Measurements from ENCODE around the gene KY.
"Not testable (repeated sequence)": the region's sequence is repeated elsewhere in the genome, so short reads cannot be mapped to it uniquely, and the experiment has no call there.

The KY gene

DNA sequence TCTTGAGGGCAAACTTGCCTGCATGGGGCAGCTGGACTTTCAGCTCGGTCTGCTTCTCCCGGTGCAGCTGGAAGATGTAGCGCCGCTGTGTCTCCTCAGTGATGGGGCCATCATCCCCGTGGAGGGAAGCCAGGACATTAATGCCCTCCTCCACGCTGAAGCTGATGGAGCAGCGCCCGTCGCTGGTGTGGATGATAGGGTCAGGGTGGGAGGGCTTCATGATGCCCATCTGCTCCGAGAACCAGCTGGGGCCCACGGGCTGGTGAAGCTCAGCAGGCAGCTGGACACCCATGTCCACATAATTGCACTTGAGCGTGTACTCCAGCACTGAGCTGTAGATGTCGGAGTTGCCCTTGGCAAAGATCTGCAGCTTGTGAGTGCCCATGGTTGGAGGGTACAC is 46.9 kb downstream of the KY start:
- DNase-seq (ENCODE audit: low spot score) = no peak
- FAIRE-seq = no peak

DNA sequence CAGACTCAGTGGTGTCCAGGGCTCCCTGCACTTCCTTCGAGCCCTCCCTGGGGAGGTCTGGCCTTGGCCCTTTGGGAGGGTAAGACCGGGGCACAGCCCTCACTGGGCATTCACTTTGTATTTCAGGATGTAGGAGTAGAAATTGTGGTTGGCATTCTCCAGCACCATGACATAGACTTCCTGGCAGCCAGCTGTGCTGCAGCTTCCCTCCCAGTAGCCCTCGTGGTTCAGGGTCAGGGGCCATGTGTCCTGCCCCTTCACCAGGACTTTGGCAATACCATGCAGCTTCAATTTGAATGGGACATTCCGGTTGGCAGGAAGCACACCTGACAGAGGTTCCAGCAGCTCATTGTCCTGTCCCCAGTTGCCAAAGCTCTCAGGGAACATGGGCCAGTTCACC is 47.3 kb downstream of the KY start:
- FAIRE-seq (no peak), DNase-seq (ENCODE audit: low spot score) (no peak)

DNA sequence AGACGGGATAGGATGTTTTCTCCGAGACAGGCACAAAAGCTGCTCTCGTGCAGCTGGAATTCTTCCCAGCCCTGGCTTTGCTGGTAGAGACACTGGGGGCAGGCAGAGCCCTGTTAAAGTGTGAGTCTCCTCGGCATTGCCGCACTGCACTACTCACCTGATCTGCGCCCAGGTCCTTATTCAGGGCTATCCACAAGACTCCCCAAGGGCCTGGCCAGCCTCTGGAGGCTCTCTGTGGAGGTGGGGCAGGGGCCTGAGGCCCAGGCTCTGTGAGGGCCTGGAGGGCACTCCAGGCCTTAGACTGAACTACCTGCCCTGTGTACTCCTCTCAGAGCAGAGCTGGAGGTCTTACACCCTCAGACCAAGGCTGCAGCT is 48.4 kb downstream of the KY start:
- FAIRE-seq (no peak), DNase-seq (ENCODE audit: low spot score) (no peak)

DNA sequence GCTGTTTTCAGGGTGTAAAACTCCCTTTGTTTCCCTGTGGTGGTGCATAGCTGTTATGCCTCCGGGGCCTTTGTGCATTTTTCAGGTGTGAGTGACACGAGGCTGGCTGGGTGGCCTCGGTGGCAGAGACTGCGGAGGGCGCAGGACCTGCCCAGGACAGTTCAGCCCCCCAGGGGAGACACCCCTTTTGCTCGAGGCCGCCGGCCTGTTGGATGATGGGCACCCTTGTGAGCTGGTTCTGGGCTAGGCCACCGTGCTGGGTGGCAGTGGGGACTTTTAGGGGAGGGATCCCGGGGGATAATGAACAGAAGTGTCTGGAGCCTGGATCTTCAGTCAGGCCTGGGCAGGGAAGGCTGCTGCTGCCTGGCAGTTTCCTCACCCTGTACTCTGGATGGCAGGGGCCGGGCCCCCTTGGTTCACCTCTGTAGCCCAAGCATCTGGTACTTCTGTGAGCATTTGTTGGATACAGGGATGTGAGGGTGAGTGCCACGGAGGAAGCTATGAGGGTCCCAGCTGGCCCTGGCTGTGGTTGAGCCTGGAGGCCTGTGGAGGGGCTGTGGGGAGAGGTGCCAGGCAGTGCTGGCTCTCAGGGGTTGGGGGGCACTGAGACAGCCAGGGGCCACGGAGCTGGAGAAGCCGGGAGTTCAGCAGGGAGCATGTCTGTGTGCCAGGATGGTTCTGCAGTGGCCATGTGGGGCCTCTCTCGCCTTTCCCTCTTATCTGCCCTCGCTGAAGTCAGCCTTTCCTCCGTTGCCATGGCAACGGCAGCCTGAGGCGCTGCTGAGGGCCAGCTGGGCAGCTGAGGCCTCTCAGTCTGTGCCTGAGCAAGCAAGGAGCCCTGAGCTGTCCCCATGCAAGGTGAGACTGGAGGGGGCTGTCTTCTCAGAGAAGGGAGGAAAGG is 49.0 kb downstream of the KY start:
- DNase-seq (ENCODE audit: low spot score) (peak; percentile 18), FAIRE-seq (no peak)

DNA sequence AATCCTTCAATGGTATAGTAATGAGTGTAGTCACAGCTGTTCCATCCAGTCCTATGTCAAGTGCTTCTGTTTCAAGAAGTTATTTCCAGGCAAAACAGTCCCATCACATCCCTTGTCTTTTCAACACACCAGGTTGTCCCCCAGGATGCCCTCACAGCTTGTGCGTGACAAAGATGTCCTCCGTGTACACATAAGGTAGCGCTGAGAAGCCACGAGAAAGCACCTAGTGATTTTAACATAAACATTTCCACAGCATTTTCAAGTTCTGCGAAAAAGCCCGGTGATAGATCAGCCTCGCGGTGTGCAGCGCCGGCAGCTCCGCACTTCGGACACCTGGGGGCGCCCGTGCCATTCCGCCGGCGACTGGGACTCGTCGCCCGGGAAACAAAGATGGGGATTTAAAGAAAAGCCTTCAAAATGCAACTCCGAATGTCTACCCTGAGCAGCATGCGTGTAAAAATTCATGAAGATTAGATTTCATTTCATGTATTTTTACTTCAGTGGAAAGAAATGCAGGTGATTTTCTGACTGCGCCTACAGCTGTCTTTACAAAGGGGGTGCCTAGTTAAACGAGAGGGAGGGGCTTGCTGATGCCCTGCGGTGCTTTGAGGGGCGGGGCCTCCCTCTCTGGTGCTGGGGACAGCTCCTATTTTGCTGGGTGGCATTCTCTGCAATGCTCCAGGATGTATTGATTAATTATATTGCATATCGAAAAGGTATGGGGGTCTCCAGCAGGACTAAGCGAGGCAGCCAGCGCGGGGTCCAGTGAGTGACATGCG is 49.9 kb downstream of the KY start:
- DNase-seq (ENCODE audit: low spot score) (peak; percentile 79), FAIRE-seq (no peak)

DNA sequence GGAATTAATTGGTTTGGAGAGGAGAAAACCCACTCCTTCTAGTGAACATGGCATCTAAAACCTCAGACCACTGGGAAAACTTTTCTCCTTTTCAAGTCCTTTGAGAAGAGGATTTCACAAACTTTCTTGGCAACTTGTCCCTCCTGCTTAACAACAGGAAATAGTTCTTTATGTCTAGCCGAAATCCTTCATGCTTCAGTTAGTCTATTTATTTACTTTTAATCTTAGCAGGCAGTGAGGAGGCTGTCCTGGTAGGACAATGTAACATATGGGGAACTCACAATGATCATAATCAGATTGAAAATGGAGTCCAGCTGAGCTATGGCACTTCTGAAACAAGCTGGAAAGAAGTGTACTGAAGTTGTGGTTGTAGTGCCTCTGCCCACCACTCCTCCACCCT is 50.6 kb downstream of the KY start:
- no peak for DNase-seq (ENCODE audit: low spot score)
- no peak for FAIRE-seq

DNA sequence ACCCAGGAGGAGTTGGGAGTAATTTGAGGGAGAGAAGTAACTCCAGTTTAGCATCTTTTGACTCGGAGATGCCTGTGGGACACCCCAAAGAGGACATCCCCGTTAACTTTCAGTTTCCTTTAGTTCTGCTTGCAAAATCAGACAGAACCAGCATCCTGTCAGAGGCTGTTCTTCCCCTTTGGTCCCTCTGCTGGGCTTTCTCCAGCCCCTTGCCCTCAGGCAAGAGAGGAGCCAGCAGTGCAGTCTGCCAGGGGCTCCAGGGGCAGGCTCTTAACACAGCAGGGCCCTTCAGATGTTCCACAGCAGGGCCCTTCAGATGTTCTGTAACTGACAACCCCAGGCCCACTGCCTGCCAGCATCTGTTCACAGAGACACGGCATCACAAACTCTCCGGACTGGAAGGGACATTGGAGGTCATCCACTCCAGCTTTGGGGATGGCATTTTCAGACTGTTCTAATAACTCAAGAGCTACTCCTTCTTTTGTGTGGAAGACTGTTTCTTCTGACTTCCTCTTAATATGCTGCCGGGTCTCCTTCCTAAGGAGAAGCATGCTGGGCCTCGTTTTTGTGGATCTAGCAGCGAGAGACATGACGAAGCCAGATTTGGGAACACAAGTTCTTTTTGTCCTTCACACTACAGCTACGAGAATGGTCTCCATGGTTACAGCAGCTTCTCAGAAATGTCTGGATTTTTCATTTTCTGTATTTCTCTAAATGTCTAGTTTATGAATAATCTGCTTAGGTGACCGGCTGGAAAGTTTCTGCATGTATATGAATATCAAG is 51.9 kb downstream of the KY start:
- DNase-seq (ENCODE audit: low spot score) (no peak), FAIRE-seq (no peak)

DNA sequence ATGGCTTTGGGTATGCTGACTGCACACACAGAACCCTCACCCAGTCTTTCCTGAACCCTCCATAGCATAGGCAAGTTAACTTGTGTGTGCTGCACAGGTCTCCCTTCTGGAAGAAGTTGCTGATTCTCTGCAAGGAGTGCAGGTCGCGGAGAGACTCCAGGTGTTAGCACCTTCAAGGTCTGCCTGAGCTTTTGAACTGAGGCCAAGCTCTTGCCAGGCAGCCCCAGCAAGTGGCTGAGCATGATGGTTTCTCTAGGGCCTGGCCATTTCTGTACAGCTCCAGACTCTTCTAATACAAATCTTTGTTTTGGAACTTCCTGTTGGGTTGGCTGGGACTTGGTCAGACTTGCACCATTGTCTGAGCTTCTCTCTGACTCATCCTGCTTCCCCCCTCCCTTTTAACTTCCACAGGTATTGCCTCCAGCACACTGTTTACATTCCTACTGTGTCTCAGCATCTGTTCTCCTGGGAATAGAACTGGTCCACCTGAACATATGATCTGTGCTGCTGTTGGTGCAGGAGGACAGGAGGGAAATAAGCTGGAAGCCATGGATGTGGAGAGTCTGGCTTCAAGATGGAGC is 53.3 kb downstream of the KY start:
- FAIRE-seq = no peak
- peak; percentile 65 for DNase-seq (ENCODE audit: low spot score)

DNA sequence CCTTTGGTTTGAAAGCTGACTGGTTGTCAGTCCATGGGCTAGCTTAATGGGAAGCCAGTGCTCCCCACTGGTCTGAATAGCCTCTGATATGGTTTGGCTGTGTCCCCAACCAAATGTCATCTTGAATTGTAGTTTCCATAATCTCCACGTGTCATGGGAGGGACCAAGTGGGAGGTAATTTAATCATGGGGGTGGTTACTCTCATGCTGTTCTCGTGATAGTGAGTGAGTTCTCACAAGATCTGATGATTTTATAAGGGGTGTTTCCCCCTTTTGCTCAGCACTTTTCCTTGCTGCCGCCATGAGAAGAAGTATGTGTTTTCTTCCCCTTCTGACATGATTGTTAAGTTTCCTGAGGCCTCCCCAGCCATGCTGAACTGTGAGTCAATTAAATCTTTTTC is 55.8 kb downstream of the KY start:
- DNase-seq (ENCODE audit: low spot score); FAIRE-seq: not testable (repeated sequence)

DNA sequence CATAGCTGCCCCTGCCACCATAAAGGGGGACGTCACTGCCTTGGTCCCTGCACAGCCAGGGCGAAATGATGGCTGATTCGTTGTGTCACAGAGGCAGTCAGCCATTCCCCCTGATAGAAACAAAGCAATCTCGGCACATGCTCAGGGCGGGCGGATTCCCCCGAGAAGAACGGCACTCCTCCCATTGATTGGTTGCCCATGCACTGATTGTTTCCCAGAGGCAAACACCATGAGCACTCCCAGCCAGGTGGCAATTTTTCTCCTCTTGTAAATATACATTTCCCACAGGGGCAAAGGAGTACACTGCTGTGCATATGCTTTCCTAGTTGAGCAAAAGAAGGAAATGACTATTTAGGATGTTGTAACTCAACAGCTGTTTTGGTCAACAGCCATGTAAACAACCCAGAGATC is 56.5 kb downstream of the KY start:
- FAIRE-seq (no peak), DNase-seq (ENCODE audit: low spot score) (no peak)

DNA sequence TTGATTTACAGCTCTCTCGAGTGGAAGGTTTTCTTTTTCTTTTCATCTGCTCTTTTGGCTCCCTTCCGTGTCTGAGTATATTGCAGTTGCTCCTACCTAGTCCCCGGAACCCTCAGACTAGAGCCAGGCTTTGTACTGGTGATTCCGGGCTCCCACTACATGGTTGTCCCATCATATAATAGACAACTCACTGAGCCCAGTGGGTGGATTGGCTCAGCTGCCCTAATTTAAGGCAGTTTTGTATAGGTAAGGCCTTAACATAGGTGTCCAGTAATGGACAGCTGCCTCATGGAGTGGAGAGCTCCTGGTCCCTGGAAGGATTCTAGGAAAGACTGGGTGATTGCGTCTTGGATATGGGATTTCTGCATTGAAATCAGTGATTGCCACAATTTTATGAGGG is 58.0 kb downstream of the KY start:
- DNase-seq (ENCODE audit: low spot score) = no peak
- no peak for FAIRE-seq

DNA sequence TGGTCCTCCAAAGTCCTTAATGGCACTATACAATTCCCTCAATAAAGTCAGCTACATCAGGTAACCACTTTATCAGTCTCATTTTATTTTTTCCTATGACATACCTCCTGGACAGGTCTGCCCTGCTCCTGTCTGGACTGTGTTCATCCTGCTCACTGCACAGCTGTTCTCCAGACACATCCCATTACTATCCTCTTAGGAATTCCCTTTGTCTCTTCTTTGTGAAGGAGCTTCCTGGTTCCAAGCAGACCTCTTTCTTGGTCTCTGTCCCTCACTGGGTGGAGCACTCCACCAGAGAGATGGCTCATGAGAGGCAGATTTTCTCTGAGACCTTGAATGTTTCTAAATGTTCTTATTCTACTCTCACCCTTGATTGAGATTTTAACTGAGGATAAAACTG is 60.1 kb downstream of the KY start:
- no peak for FAIRE-seq
- DNase-seq (ENCODE audit: low spot score) = no peak

DNA sequence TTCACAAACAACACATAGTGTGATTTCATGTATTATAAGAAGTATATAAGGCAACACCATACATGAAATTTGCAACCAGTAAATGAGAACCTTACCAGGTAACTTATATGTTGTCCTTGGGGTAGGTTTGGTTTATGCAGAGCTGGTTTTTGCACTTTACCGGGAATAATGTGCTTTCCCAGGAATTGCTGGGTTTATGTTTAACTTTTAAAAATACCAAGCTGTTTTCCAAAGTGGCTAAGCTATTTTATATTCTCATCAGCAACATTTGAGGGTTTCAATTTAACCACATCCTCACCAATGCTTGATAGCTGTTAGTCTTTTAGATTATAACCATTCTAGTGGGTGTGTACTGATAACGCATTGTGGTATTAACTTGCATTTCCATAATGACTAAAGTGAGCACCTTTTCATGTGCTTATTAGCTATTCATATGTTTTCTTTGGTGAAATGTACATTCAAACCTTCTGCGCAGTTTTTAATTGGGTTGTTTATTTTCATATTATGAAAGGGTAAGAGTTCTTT is 71.6 kb downstream of the KY start:
- DNase-seq (ENCODE audit: low spot score) = no peak
- no peak for FAIRE-seq

DNA sequence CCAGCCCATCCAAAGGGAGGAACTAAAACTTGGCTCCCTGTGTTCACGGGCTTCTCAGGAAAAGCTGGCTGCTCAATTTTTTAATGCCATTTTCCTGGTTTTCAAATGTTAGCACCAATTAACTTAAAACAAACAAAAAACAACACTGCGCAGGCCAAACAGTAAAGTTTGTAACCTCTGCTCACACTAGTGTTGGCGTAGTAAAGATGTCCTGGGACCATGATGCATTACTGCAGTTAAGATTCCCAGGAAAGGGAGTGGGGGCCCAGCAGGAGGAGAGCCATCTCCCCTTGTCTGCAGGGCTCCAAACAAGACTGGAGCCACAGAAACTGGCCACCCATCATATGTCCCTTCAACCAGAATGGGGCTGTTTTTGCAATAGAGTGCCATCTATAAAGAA is 74.0 kb downstream of the KY start:
- DNase-seq (ENCODE audit: low spot score) (no peak), FAIRE-seq (no peak)

DNA sequence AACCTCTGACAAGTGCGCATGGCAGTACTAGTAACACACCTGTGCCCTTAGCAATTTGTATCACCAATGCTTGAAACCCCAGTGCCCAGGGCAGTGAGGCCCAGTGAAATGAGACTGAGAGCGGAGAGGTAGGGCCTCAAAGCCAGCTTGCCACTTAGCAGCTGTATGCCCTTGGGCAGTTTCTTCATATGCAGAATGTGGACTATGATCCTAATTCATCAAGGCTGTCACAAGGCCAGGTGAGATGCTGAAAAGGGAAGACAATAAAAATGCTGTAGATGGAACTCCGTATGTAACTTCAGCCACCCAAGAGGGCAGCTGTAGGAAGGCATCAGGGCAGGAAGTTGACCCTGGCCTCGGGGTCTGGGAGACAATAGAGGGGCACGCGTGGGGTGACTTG is 74.4 kb downstream of the KY start:
- no peak for DNase-seq (ENCODE audit: low spot score)
- FAIRE-seq = no peak

DNA sequence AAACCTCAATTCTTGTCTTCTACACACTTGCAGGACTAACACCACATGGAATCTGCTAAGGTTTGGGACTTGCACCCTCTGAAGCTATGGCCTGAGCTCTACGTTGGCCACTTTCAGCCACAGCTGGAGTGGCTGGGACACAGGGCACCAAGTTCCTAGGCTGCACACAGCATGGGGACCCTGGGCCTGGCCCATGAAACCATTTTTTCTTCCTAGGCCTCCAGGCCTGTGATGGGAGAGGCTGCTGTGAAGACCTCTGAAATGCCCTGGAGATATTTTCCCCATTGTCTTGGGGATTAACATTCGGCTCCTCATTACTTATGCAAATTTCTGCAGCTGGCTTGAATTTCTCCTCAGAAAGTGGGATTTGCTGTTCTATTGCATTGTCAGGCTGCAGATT is 80.9 kb downstream of the KY start:
- FAIRE-seq; DNase-seq (ENCODE audit: low spot score): not testable (repeated sequence)

DNA sequence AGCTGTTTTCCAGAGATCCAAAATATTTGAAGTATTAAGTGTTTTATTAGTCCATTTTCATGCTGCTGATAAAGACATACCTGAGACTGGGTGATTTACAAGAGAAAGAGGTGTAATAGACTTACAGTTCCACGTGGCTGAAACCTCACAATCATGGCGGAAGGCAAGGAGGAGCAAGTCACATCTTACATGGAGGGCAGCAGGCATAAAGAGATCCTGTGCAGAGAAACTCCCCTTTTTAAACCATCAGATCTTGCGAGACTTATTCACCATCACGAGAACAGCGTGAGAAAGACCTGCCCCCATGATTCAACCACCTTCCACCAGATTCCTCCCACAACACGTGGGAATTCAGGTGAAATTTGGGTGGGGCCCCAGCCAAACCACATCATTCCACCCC is 82.0 kb downstream of the KY start:
- DNase-seq (ENCODE audit: low spot score) (no peak), FAIRE-seq (no peak)

DNA sequence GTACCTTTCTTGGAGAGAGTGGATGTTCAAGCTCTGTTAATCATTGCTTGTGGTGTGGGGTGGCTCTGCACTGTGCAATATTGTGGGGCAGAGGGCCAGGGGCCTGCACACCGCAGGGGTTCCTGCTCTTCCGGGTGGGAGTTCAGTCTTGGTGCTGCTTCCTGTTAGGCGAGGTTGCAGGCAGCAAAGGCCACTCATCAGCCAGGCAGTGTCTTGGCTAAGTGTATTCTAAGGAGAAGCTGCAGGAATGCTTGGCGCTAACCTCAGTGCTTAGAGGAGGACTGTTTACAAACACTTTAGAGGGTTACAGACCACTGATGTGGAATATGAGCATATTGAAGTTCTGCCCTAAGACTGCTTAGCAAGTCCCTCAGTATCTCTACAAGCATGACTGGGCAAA is 83.2 kb downstream of the KY start:
- DNase-seq (ENCODE audit: low spot score) (no peak), FAIRE-seq (no peak)

DNA sequence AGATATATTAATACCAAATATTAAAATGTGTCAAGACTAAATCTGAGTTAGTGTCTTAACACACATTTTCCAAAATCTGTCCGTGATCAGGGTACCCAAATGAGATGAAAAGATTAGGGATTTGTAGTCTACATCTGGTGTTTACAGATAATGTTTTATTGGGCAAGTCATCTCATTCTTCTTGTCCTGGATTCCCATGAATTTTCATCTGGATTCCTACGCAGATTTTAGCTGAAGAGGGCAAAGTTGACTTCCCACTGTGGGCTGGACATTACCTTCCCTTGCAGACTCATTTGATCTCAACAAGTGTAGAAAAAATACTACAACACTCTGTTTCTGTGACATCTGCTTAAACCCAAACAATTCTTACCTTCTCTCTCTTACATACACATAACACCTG is 85.8 kb downstream of the KY start:
- DNase-seq (ENCODE audit: low spot score) = no peak
- FAIRE-seq = no peak

DNA sequence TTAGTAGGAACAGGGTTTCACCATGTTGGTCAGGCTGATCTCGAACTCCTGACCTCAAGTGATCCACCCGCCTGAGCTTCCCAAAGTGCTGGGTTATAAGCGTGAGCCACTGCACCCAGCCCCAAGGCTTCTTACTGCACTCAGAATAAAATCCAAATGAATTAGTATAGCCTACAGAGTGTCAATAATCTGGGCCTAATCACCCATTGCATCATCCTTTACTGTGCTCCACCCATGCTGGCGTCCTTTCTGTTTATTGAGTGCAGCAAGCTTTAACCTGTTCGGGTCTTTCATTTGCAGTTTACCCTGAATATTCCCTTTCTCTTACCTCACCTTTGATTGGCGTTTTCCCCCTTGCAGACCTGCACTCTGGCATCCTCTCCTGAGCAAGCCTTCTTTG is 87.2 kb downstream of the KY start:
- FAIRE-seq (no peak), DNase-seq (ENCODE audit: low spot score) (no peak)

DNA sequence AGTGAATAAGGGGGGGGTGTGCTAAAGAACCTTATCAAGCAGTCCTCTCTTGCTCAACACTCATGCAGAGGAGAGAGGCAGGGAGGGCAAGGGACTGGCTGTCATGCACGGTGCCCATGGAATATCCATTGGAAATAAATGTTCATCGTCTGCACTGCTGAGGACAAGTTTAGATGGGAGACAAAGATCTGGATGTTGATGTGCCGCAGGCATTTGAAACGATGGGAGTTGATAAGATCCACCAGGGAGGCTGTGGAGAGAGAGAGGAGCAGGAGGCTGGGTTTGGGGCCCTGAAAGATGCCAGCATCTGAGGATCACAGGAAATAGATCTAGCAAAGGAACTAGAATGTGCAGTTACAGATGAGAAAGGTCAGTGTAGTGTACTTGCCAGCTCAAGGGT is 88.8 kb downstream of the KY start:
- FAIRE-seq (no peak), DNase-seq (ENCODE audit: low spot score) (no peak)
